NB4 (cell line): Measurements from ENCODE around the gene RNF157.

Experiments
- CTCF ChIP-seq: IDR thresholded peaks from one replicate; pipeline ENCODE4 v1.5.1; 2012; ENCODE audit warnings: low read depth, low read length
- MAX ChIP-seq: IDR thresholded peaks from 2 replicates; pipeline ENCODE4 v1.6.1; 2011; ENCODE audit warnings: low read depth, low read length
- MYC ChIP-seq: IDR thresholded peaks from 2 replicates; pipeline ENCODE4 v1.6.1; 2011; ENCODE audit warnings: low read depth, low read length
- POLR2A ChIP-seq: IDR thresholded peaks from 2 replicates; pipeline ENCODE4 v1.6.1; 2011; ENCODE audit warnings: mild to moderate bottlenecking; ENCODE audit not compliant: insufficient read length; ENCODE audit errors: extremely low read depth

DNA sequence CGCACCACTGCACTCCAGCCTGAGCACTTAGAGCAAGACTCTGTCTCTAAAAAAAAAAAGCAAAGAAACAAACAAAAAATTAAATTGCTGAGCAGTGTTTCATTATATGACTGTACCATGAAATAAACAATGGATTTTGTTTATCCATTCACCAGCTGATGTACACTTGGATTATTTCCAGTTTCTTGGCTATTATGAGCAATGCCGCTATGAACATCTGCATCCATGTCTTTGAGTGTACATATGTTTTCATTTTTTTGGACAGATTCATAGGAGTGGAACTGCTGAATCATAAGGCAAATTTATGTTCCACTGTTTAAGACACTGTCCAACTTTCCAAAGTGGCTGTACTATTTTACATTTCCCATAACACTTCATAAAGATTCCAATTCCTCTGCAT, 8.0 kb downstream of the RNF157 start:
- no peak for TF ChIP-seq MYC
- TF ChIP-seq MAX, result no peak
- TF ChIP-seq POLR2A, result no peak
- TF ChIP-seq CTCF, result no peak
